Measurements from ENCODE around the gene INVS. TPM values are rescaled to one million over a fixed set of nuclear protein-coding genes. Genes with fewer than 3 reads are reported as not detected.

Gene INVS
- polyA plus RNA-seq, 1 experiment: 9.7 TPM

- ChIA-PET POLR2A (interaction anchor here (0.6 kb wide), 1 partner anchor 205 kb away, joined by 6 read pairs; no protein-coding TSS in a partner anchor), CTCF (interaction anchor here (0.9 kb wide), 1 partner anchor 10 kb away, joined by 3 read pairs; no protein-coding TSS in a partner anchor)
- Histone ChIP-seq H3K4me3 (ENCODE audit: low read depth, low read length) (no peak overlapping the region), H3K36me3 (ENCODE audit: control insufficient read depth, insufficient read depth, low read length) (no peaks in the 10 kb centered on the region), H3K27me3 (ENCODE audit: control insufficient read depth, insufficient read depth, low read length) (no peaks in the 10 kb centered on the region)
- TF ChIP-seq CTCF (IDR thresholded peaks at IDR 0.05; ENCODE audit: insufficient read depth, low read depth, low read length): no peak
- no peak for DNase-seq (ENCODE audit: low read depth)
Observed at GRCh38 chr9:100112677-100113336, 13.8 kb downstream of the INVS start.

GRCh38 chr9:100117316-100117715 is 18.3 kb downstream of the INVS start:
- H3K27me3 ChIP-seq (ENCODE audit: control insufficient read depth, insufficient read depth, low read length): no peaks in the 10 kb centered on the region
- no peaks in the 10 kb centered on the region for H3K36me3 ChIP-seq (ENCODE audit: control insufficient read depth, insufficient read depth, low read length)
- CTCF ChIA-PET: no interaction called here
- POLR2A ChIA-PET: no interaction called here
- no peak for TF ChIP-seq CTCF (IDR thresholded peaks at IDR 0.05; ENCODE audit: insufficient read depth, low read depth, low read length)
- no peak overlapping the region for H3K4me3 ChIP-seq (ENCODE audit: low read depth, low read length)
- DNase-seq (ENCODE audit: low read depth): no peak

GRCh38 chr9:100120286-100120685 is 21.2 kb downstream of the INVS start:
- ChIA-PET POLR2A (no interaction called here), CTCF (no interaction called here)
- H3K4me3 ChIP-seq (ENCODE audit: low read depth, low read length): no peak overlapping the region
- no peaks in the 10 kb centered on the region for H3K36me3 ChIP-seq (ENCODE audit: control insufficient read depth, insufficient read depth, low read length)
- H3K27me3 ChIP-seq (ENCODE audit: control insufficient read depth, insufficient read depth, low read length): no peaks in the 10 kb centered on the region
- no peak for TF ChIP-seq CTCF (IDR thresholded peaks at IDR 0.05; ENCODE audit: insufficient read depth, low read depth, low read length)
- no peak for DNase-seq (ENCODE audit: low read depth)

- POLR2A ChIA-PET: no interaction called here
- no peak for TF ChIP-seq CTCF (IDR thresholded peaks at IDR 0.05; ENCODE audit: insufficient read depth, low read depth, low read length)
- CTCF ChIA-PET: no interaction called here
- Histone ChIP-seq H3K4me3 (ENCODE audit: low read depth, low read length) (no peak overlapping the region), H3K27me3 (ENCODE audit: control insufficient read depth, insufficient read depth, low read length) (no peaks in the 10 kb centered on the region), H3K36me3 (ENCODE audit: control insufficient read depth, insufficient read depth, low read length) (no peaks in the 10 kb centered on the region)
- no peak for DNase-seq (ENCODE audit: low read depth)
Observed at GRCh38 chr9:100125236-100125635, 26.2 kb downstream of the INVS start.

GRCh38 chr9:100125910-100126309 is 26.9 kb downstream of the INVS start:
- ChIA-PET CTCF (no interaction called here), POLR2A (no interaction called here)
- Histone ChIP-seq H3K36me3 (ENCODE audit: control insufficient read depth, insufficient read depth, low read length) (no peaks in the 10 kb centered on the region), H3K4me3 (ENCODE audit: low read depth, low read length) (no peak overlapping the region), H3K27me3 (ENCODE audit: control insufficient read depth, insufficient read depth, low read length) (no peaks in the 10 kb centered on the region)
- DNase-seq (ENCODE audit: low read depth): no peak
- no peak for TF ChIP-seq CTCF (IDR thresholded peaks at IDR 0.05; ENCODE audit: insufficient read depth, low read depth, low read length)
